Jurkat, Clone E6-1 (cell line): ENCODE results near the gene CDC20.

Experiments
- DNase-seq: peaks from one replicate; pipeline ENCODE4 v3.0.0-alpha.2; 2011; ENCODE audit warnings: low read depth, low spot score
- H3K4me3 ChIP-seq: 2 replicates; pipeline ENCODE4 v1.5.1; 2011; ENCODE audit warnings: mild to moderate bottlenecking, low read length, control low read depth, moderate library complexity

Gene CDC20

DNA sequence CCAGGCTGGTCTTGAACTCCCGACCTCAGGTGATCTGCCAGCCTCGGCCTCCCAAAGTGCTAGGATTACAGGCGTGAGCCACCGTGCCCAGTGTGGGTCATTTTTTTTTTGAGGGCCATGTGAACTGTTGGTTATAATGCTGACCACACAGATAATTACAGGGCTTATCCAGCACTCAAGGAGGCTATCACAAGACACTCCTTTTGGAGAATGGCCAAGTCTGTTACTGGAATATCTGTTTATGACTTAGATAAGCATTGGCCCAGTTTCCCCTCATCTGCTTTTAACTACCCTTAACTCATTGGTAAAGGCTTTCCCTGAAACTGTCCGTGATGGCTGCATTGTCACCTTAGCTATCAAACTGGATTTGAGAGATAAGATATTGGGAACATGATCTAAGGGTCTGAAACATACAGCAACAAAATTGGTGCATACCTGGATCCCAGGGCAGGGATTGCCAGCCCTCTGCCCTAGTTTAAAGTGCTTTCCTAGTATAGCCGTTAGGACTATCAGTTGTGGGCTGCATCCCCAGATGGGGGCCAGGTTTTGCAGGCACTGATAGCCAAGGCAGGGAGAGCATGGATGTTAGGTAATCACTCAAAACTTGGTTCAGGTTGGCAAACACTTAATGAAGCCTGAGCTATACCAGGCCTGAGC is 46.6 kb downstream of the CDC20 start:
- DNase-seq = no peak
- H3K4me3 ChIP-seq = no peak overlapping the region

DNA sequence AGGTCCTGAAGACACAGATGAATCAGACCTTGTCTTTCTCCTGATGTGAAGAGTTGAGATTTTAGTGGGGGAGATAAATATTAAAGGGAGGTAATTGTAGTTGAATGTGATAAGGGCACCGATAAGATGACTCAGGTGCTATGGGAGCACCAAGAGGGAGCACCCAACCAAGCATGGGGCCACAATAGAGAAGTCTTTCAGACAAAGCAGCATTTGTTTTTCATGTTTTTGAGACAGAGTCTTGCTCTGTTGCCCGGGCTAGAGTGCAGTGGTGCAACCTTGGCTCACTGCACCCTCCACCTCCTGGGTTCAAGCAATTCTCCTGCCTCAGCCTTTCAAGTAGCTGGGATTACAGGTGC is 47.1 kb downstream of the CDC20 start:
- H3K4me3 ChIP-seq = no peak overlapping the region
- no peak for DNase-seq

DNA sequence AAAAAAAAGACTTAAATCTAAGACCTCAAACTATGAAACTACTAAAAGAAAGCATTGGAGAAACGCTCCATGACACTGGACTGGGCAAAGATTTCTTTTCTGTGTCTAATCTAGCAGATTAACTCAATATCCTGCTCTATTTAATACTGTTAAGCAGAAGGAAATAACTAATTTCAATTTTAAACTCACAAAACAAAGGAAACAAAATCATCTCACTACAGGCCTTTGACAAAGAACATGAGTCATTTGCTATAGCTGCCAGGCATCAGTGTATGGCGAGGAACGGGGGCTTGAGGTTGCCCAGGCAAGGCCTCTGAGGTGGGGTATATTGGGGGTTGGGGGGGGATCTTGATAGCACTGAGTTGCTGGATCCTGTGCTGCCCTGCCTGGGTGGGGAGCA is 51.8 kb downstream of the CDC20 start:
- no peak for DNase-seq
- H3K4me3 ChIP-seq = no peak overlapping the region
